HCT116 (cell line): Measurements from ENCODE around the gene AMHR2. TPM values are rescaled to one million over a fixed set of nuclear protein-coding genes. Genes with fewer than 3 reads are reported as not detected.

Experiments used
- ATAC-seq: fragments of 200-7000 bp; cut with Tn5 transposase; 2 replicates; pipeline ENCODE4 v1.9.1; 2020; ENCODE audit warnings: mild to moderate bottlenecking, moderate library complexity
- BruUV-seq: library from RNA; stranded (reverse); fragments of 400-500 nt; replicated peaks from 2 replicates; lab custom pipeline; 2021; lab: Mats Ljungman, UMichigan
- CTCF ChIA-PET: fragments of 300-600 bp; sonication (Branson Sonifier 250); formaldehyde crosslinking; loops from one replicate; lab custom pipeline; 2021; ENCODE audit warnings: antibody characterized with exemption; lab: Charles Lee
- POLR2A ChIA-PET: fragments of 300-600, 350-600 bp; sonication (Branson Sonifier 250); formaldehyde crosslinking; loops from one replicate; lab custom pipeline; 2021; ENCODE audit warnings: antibody characterized with exemption; lab: Charles Lee
- RAD21 ChIA-PET, 2 experiments: fragments of 300-600 bp; sonication (Branson Sonifier 250); formaldehyde crosslinking; loops; one replicate each; lab custom pipeline; 2023; ENCODE audit warnings: low total read pairs in 2 of 2; ENCODE audit not compliant: uncharacterized antibody in 2 of 2, unreplicated experiment in 2 of 2, low non-redundant PET in 1 of 2; lab: Charles Lee
- DNase-seq: peaks from one replicate; pipeline ENCODE4 v3.0.0-alpha.2; 2010; ENCODE audit warnings: low read depth, low spot score
- H2AFZ ChIP-seq: fragments of 200-600 bp; shearing (Covaris generic), sonication (generic); 2 replicates; pipeline ENCODE4 v1.6.1; 2017; ENCODE audit warnings: low read depth, mixed run types, mixed read lengths, antibody characterized with exemption, low read length; ENCODE audit not compliant: poor library complexity, severe bottlenecking
- H3K27ac ChIP-seq: 2 replicates; pipeline ENCODE4 v1.5.1; 2012; ENCODE audit warnings: low read depth, low read length
- H3K27me3 ChIP-seq: fragments of 200-600 bp; sonication (generic); 2 replicates; pipeline ENCODE4 v1.6.1; 2016; ENCODE audit warnings: mixed run types, low read length, mixed read lengths; ENCODE audit not compliant: insufficient read depth
- H3K36me3 ChIP-seq, 2 experiments: fragments of 200-500 bp in 1 of 2; fragments of 200-600 bp in 1 of 2; sonication (Bioruptor generic) in 1 of 2; sonication (generic) in 1 of 2; 2 replicates each; pipeline versions ENCODE4 v1.5.1 to v1.6.1; 2014 to 2016; ENCODE audit warnings: low read length in 2 of 2, inconsistent platforms in 1 of 2, mixed read lengths in 1 of 2, mixed run types in 1 of 2; ENCODE audit not compliant: insufficient read depth in 2 of 2, control insufficient read depth in 1 of 2
- H3K4me1 ChIP-seq, 2 experiments: fragments of 200-600 bp in 1 of 2; sonication (generic) in 1 of 2; 2 replicates each; pipeline versions ENCODE4 v1.5.1 to v1.6.1; 2012 to 2017; ENCODE audit warnings: low read length in 2 of 2, inconsistent platforms in 1 of 2, mild to moderate bottlenecking in 1 of 2, mixed read lengths in 1 of 2, mixed run types in 1 of 2, moderate library complexity in 1 of 2; ENCODE audit not compliant: insufficient read depth in 2 of 2, control insufficient read depth in 1 of 2
- H3K4me2 ChIP-seq: fragments of 200-600 bp; sonication (generic); 2 replicates; pipeline ENCODE4 v1.6.1; 2017; ENCODE audit warnings: mixed run types, low read length, mixed read lengths
- H3K4me3 ChIP-seq, 2 experiments: fragments of 200-600 bp in 1 of 2; sonication (generic) in 1 of 2; replicated peaks in 1 of 2; 2 replicates each; pipeline ENCODE4 v1.5.1; 2011 to 2016; ENCODE audit warnings: low read length in 2 of 2, control low read depth in 1 of 2, low read depth in 1 of 2, mild to moderate bottlenecking in 1 of 2, mixed read lengths in 1 of 2, mixed run types in 1 of 2
- H3K79me2 ChIP-seq: fragments of 200-600 bp; sonication (generic); 2 replicates; pipeline ENCODE4 v1.6.1; 2017; ENCODE audit warnings: mild to moderate bottlenecking, mixed run types, low read length, moderate library complexity, mixed read lengths; ENCODE audit not compliant: insufficient read depth
- H3K9ac ChIP-seq: fragments of 200-600 bp; sonication (generic); 2 replicates; pipeline ENCODE4 v1.6.1; 2016; ENCODE audit warnings: low read length, mixed read lengths
- H3K9me2 ChIP-seq: fragments of 200-600 bp; sonication (generic), shearing (Covaris generic); 2 replicates; pipeline ENCODE4 v1.6.1; 2017; ENCODE audit warnings: mixed run types, mild to moderate bottlenecking, moderate library complexity; ENCODE audit not compliant: insufficient read depth
- H3K9me3 ChIP-seq, 2 experiments: fragments of 200-500 bp in 1 of 2; fragments of 200-600 bp in 1 of 2; sonication (Bioruptor generic) in 1 of 2; sonication (generic) in 1 of 2; 2 replicates each; pipeline ENCODE4 v1.6.1; 2014 to 2017; ENCODE audit warnings: low read length in 2 of 2, mixed read lengths in 2 of 2, inconsistent platforms in 1 of 2, low read depth in 1 of 2, mild to moderate bottlenecking in 1 of 2, mixed run types in 1 of 2, moderate library complexity in 1 of 2; ENCODE audit not compliant: control insufficient read depth in 1 of 2, insufficient read depth in 1 of 2
- H4K20me1 ChIP-seq: fragments of 200-600 bp; sonication (generic), shearing (Covaris generic); 2 replicates; pipeline ENCODE4 v1.6.1; 2017; ENCODE audit warnings: mixed run types, mild to moderate bottlenecking, moderate library complexity; ENCODE audit not compliant: insufficient read depth
- CEBPB ChIP-seq: IDR thresholded peaks from 2 replicates; pipeline ENCODE4 v1.6.1; 2012; ENCODE audit warnings: low read depth
- EGR1 ChIP-seq: IDR thresholded peaks from 2 replicates; pipeline ENCODE4 v1.6.1; 2012; ENCODE audit warnings: low read depth
- ELF1 ChIP-seq: IDR thresholded peaks from 2 replicates; pipeline ENCODE4 v1.6.1; 2012; ENCODE audit warnings: low read depth, borderline replicate concordance
- EZH2phosphoT487 ChIP-seq: fragments of 200-600 bp; IDR thresholded peaks from 2 replicates; pipeline ENCODE4 v1.6.1; 2018; ENCODE audit warnings: antibody characterized with exemption, borderline replicate concordance
- JUND ChIP-seq: IDR thresholded peaks from 2 replicates; pipeline ENCODE4 v1.6.1; 2012
- POLR2A ChIP-seq: IDR thresholded peaks from 2 replicates; pipeline ENCODE4 v1.7.0; 2011; ENCODE audit warnings: borderline replicate concordance; ENCODE audit not compliant: insufficient read depth, insufficient read length; ENCODE audit errors: extremely low read depth
- POLR2AphosphoS5 ChIP-seq: IDR thresholded peaks from 2 replicates; pipeline ENCODE4 v1.6.1; 2011; ENCODE audit warnings: mild to moderate bottlenecking, low read depth, low read length, moderate library complexity
- RAD21 ChIP-seq: IDR thresholded peaks from 2 replicates; pipeline ENCODE4 v1.6.1; 2012; ENCODE audit warnings: low read depth, mild to moderate bottlenecking
- SIN3A ChIP-seq: IDR thresholded peaks from 2 replicates; pipeline ENCODE4 v1.6.1; 2012; ENCODE audit warnings: low read depth
- SP1 ChIP-seq: IDR thresholded peaks from 2 replicates; pipeline ENCODE4 v1.6.1; 2012; ENCODE audit warnings: low read depth
- SRF ChIP-seq: IDR thresholded peaks from 2 replicates; pipeline ENCODE4 v1.6.1; 2012; ENCODE audit warnings: low read depth
- TCF7L2 ChIP-seq: IDR thresholded peaks from 2 replicates; pipeline ENCODE4 v1.7.0; 2011; ENCODE audit warnings: borderline replicate concordance, inconsistent platforms; ENCODE audit not compliant: insufficient read depth, insufficient read length; ENCODE audit errors: extremely low read depth
- intact Hi-C: fragments of 100-400 bp; cut with micrococcal nuclease; formaldehyde crosslinking; loops from 2 replicates; pipeline ENCODE4 v1.10.0; 2022
- total RNA-seq: library from RNA; stranded (reverse); gene quantifications from one replicate; pipeline ENCODE4 v1.2.1, GENCODE V29; 2021; ENCODE audit not compliant: unreplicated experiment
- TF ChIP-seq, protein P1 (sequence below): IDR thresholded peaks from 2 replicates; pipeline ENCODE4 v1.6.1; 2012
- TF ChIP-seq, protein P2 (sequence below): IDR thresholded peaks from 2 replicates; pipeline ENCODE4 v1.6.1; 2011; ENCODE audit warnings: mild to moderate bottlenecking, low read length, moderate library complexity; ENCODE audit not compliant: insufficient replicate concordance; ENCODE audit errors: extremely low read depth
- TF ChIP-seq, protein P3 (sequence below), 3 experiments: fragments of 200-600 bp in 1 of 3; sonication (generic) in 1 of 3; IDR thresholded peaks in 2 of 3; conservative IDR thresholded peaks in 1 of 3; 2 replicates each; pipeline ENCODE4 v1.5.1; 2012 to 2017; ENCODE audit warnings: low read depth in 2 of 3, low read length in 2 of 3, antibody characterized with exemption in 1 of 3, borderline replicate concordance in 1 of 3, control low read depth in 1 of 3, mild to moderate bottlenecking in 1 of 3, mixed read lengths in 1 of 3, mixed run types in 1 of 3, moderate library complexity in 1 of 3; ENCODE audit not compliant: insufficient read depth in 1 of 3
- TF ChIP-seq, protein P4 (sequence below): IDR thresholded peaks from 2 replicates; pipeline ENCODE4 v1.6.1; 2012; ENCODE audit warnings: low read depth
- TF ChIP-seq, protein P5 (sequence below): IDR thresholded peaks from 2 replicates; pipeline ENCODE4 v1.6.1; 2012

The AMHR2 gene
- total RNA-seq, 1 experiment from 2014 or later = not detected

DNA sequence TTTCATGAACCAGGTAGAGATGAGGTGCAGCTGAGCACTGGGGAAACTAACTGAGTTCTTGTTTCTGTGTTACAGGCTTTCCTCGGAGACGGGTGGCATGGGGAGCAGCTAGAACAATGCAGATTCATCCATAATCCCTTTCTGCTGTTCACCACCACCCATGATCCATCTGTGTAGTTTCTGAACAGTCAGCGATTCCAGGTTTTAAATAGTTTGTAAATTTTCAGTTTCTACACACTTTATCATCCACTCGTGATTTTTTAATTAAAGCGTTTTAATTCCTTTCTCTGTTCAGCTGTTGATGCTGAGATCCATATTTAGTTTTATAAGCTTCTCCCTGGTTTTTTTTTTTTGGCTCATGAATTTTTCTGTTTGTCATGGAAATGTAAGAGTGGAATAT, 55.7 kb downstream of the AMHR2 start:
- TF ChIP-seq, protein P1, sequence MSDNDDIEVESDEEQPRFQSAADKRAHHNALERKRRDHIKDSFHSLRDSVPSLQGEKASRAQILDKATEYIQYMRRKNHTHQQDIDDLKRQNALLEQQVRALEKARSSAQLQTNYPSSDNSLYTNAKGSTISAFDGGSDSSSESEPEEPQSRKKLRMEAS = no peak
- no peak for TF ChIP-seq SRF
- no peak for TF ChIP-seq SP1
- TF ChIP-seq EGR1 = no peak
- no peak for TF ChIP-seq RAD21
- TF ChIP-seq EZH2phosphoT487 = no peak
- no peak for TF ChIP-seq POLR2AphosphoS5
- TF ChIP-seq TCF7L2 = no peak
- TF ChIP-seq JUND = no peak
- TF ChIP-seq, protein P2, sequence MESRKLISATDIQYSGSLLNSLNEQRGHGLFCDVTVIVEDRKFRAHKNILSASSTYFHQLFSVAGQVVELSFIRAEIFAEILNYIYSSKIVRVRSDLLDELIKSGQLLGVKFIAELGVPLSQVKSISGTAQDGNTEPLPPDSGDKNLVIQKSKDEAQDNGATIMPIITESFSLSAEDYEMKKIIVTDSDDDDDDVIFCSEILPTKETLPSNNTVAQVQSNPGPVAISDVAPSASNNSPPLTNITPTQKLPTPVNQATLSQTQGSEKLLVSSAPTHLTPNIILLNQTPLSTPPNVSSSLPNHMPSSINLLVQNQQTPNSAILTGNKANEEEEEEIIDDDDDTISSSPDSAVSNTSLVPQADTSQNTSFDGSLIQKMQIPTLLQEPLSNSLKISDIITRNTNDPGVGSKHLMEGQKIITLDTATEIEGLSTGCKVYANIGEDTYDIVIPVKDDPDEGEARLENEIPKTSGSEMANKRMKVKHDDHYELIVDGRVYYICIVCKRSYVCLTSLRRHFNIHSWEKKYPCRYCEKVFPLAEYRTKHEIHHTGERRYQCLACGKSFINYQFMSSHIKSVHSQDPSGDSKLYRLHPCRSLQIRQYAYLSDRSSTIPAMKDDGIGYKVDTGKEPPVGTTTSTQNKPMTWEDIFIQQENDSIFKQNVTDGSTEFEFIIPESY = no peak
- TF ChIP-seq, protein P3, sequence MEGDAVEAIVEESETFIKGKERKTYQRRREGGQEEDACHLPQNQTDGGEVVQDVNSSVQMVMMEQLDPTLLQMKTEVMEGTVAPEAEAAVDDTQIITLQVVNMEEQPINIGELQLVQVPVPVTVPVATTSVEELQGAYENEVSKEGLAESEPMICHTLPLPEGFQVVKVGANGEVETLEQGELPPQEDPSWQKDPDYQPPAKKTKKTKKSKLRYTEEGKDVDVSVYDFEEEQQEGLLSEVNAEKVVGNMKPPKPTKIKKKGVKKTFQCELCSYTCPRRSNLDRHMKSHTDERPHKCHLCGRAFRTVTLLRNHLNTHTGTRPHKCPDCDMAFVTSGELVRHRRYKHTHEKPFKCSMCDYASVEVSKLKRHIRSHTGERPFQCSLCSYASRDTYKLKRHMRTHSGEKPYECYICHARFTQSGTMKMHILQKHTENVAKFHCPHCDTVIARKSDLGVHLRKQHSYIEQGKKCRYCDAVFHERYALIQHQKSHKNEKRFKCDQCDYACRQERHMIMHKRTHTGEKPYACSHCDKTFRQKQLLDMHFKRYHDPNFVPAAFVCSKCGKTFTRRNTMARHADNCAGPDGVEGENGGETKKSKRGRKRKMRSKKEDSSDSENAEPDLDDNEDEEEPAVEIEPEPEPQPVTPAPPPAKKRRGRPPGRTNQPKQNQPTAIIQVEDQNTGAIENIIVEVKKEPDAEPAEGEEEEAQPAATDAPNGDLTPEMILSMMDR (IDR thresholded peaks at IDR 0.05 in 2 of 3, conservative IDR thresholded peaks at IDR 0.05 in 1 of 3; ENCODE audit: borderline replicate concordance in 1 of 3, insufficient read depth in 1 of 3, low read depth in 2 of 3, low read length in 2 of 3) = no peak
- TF ChIP-seq, protein P4, sequence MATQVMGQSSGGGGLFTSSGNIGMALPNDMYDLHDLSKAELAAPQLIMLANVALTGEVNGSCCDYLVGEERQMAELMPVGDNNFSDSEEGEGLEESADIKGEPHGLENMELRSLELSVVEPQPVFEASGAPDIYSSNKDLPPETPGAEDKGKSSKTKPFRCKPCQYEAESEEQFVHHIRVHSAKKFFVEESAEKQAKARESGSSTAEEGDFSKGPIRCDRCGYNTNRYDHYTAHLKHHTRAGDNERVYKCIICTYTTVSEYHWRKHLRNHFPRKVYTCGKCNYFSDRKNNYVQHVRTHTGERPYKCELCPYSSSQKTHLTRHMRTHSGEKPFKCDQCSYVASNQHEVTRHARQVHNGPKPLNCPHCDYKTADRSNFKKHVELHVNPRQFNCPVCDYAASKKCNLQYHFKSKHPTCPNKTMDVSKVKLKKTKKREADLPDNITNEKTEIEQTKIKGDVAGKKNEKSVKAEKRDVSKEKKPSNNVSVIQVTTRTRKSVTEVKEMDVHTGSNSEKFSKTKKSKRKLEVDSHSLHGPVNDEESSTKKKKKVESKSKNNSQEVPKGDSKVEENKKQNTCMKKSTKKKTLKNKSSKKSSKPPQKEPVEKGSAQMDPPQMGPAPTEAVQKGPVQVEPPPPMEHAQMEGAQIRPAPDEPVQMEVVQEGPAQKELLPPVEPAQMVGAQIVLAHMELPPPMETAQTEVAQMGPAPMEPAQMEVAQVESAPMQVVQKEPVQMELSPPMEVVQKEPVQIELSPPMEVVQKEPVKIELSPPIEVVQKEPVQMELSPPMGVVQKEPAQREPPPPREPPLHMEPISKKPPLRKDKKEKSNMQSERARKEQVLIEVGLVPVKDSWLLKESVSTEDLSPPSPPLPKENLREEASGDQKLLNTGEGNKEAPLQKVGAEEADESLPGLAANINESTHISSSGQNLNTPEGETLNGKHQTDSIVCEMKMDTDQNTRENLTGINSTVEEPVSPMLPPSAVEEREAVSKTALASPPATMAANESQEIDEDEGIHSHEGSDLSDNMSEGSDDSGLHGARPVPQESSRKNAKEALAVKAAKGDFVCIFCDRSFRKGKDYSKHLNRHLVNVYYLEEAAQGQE = no peak
- no peak for TF ChIP-seq CEBPB
- TF ChIP-seq POLR2A = no peak
- TF ChIP-seq ELF1 = no peak
- no peak for TF ChIP-seq SIN3A
- TF ChIP-seq, protein P5, sequence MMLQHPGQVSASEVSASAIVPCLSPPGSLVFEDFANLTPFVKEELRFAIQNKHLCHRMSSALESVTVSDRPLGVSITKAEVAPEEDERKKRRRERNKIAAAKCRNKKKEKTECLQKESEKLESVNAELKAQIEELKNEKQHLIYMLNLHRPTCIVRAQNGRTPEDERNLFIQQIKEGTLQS = no peak
- DNase-seq (no peak), ATAC-seq (no peak)
- Histone ChIP-seq H3K36me3 (peaks cover 62 to 82% of the 10 kb centered on the region in 2 experiments), H3K4me3 (no peak overlapping the region), H2AFZ (no peak overlapping the region), H3K9me3 (no peaks in the 10 kb centered on the region), H3K27me3 (no peaks in the 10 kb centered on the region), H3K9ac (no peak overlapping the region), H4K20me1 (peaks cover 46% of the 10 kb centered on the region; the same call in 1 of the 2 replicates), H3K79me2 (peaks cover 64% of the 10 kb centered on the region), H3K4me2 (no peak overlapping the region), H3K27ac (no peak overlapping the region), H3K4me1 (peaks cover 0 to 36% of the 10 kb centered on the region in 2 experiments; a peak in 2 of 4 replicates), H3K9me2 (no peaks in the 10 kb centered on the region)
- ChIA-PET CTCF (no interaction called here), RAD21 (no interaction called here), POLR2A (no interaction called here)
- intact Hi-C loops = no loop called here
- BruUV-seq = no TSS peak
